Right lobe of liver (tissue), 4 donors: ENCODE results near the gene IL6R.

Experiments used
- CTCF ChIP-seq, 4 donors: fragments of 200-600 bp in 3 of 4; fragments of 450-650 bp in 1 of 4; IDR thresholded peaks; one replicate each; pipeline versions ENCODE4 v1.5.1 to v1.8.0; 2016 to 2022; ENCODE audit warnings: antibody characterized with exemption in 4 of 4, mild to moderate bottlenecking in 2 of 4
- POLR2A ChIP-seq: fragments of 450-650 bp; IDR thresholded peaks from one replicate; pipeline ENCODE4 v1.6.1; 2017; ENCODE audit warnings: antibody characterized with exemption, mild to moderate bottlenecking
- donor health status: DM: no; HTN: no; CAD: no.
- donor health status: DM: no; HTN: no; CAD: no.
- donor health status: DM: no; HTN: yes; CAD: no.

GRCh38 chr1:154435599-154436200 is 30.6 kb downstream of the IL6R start:
- TF ChIP-seq CTCF (IDR thresholded peaks at IDR 0.05) (no peak), POLR2A (no peak)
